Neuronal stem cell (in vitro differentiated cells): ENCODE measurements around the gene CFHR4.
"Not testable (repeated sequence)": the region's sequence is repeated elsewhere in the genome, so short reads cannot be mapped to it uniquely, and the experiment has no call there.

Experiments used
- DNase-seq: peaks from one replicate; pipeline ENCODE4 v3.0.0-alpha.2; 2013; ENCODE audit warnings: low spot score
- H2AFZ ChIP-seq: one replicate; pipeline ENCODE4 v1.6.1; 2013; ENCODE audit warnings: mild to moderate bottlenecking, low read length, inconsistent platforms
- H2AK5ac ChIP-seq: 2 replicates; pipeline ENCODE4 v1.6.1; 2013; ENCODE audit warnings: low read depth, mild to moderate bottlenecking, inconsistent platforms, low read length, moderate library complexity, mixed read lengths
- H2BK120ac ChIP-seq: 2 replicates; pipeline ENCODE4 v1.6.1; 2013; ENCODE audit warnings: low read depth, mild to moderate bottlenecking, inconsistent platforms, low read length, moderate library complexity, mixed read lengths
- H2BK12ac ChIP-seq: one replicate; pipeline ENCODE4 v1.6.1; 2013; ENCODE audit warnings: low read length, inconsistent platforms
- H2BK15ac ChIP-seq: 2 replicates; pipeline ENCODE4 v1.6.1; 2013; ENCODE audit warnings: mild to moderate bottlenecking, low read length, inconsistent platforms, mixed read lengths
- H2BK5ac ChIP-seq: one replicate; pipeline ENCODE4 v1.6.1; 2013; ENCODE audit warnings: inconsistent platforms, mild to moderate bottlenecking, low read length, moderate library complexity
- H3K14ac ChIP-seq: one replicate; pipeline ENCODE4 v1.6.1; 2013; ENCODE audit warnings: low read length, inconsistent platforms
- H3K18ac ChIP-seq: 2 replicates; pipeline ENCODE4 v1.6.1; 2013; ENCODE audit warnings: low read length, inconsistent platforms
- H3K23ac ChIP-seq: 2 replicates; pipeline ENCODE4 v1.6.1; 2013; ENCODE audit warnings: low read depth, mild to moderate bottlenecking, mixed read lengths, low read length, inconsistent platforms; ENCODE audit not compliant: poor library complexity
- H3K27ac ChIP-seq: replicated peaks from 3 replicates; pipeline ENCODE4 v1.5.1; 2013; ENCODE audit warnings: low read length, inconsistent platforms
- H3K27me3 ChIP-seq, 3 experiments: 2 replicates each; pipeline ENCODE4 v1.6.1; 2013; ENCODE audit warnings: low read length in 3 of 3, mild to moderate bottlenecking in 2 of 3, inconsistent platforms in 1 of 3, low read depth in 1 of 3, mixed read lengths in 1 of 3, moderate library complexity in 1 of 3; ENCODE audit not compliant: control insufficient read depth in 3 of 3, insufficient read depth in 3 of 3
- H3K36me3 ChIP-seq, 2 donors: replicated peaks in 1 of 2; 2 replicates each; pipeline ENCODE4 v1.6.1; 2013; ENCODE audit warnings: low read length in 2 of 2; ENCODE audit not compliant: control insufficient read depth in 2 of 2, insufficient read depth in 2 of 2
- H3K4ac ChIP-seq: 2 replicates; pipeline ENCODE4 v1.6.1; 2013; ENCODE audit warnings: inconsistent platforms, mild to moderate bottlenecking, low read length, moderate library complexity
- H3K4me1 ChIP-seq, 2 donors: 1 replicate in 1 of 2; 2 replicates in 1 of 2; pipeline ENCODE4 v1.6.1; 2013; ENCODE audit warnings: low read length in 2 of 2, low read depth in 1 of 2; ENCODE audit not compliant: control insufficient read depth in 2 of 2, insufficient read depth in 1 of 2
- H3K4me2 ChIP-seq: one replicate; pipeline ENCODE4 v1.6.1; 2013; ENCODE audit warnings: mild to moderate bottlenecking, low read length, inconsistent platforms; ENCODE audit not compliant: insufficient read depth, poor library complexity, severe bottlenecking
- H3K4me3 ChIP-seq, 2 donors: 2 replicates each; pipeline ENCODE4 v1.5.1; 2013; ENCODE audit warnings: low read length in 2 of 2, mild to moderate bottlenecking in 2 of 2, inconsistent platforms in 1 of 2, moderate library complexity in 1 of 2
- H3K79me1 ChIP-seq: one replicate; pipeline ENCODE4 v1.6.1; 2013; ENCODE audit warnings: low read depth, mild to moderate bottlenecking, inconsistent platforms, low read length, moderate library complexity
- H3K9ac ChIP-seq: one replicate; pipeline ENCODE4 v1.6.1; 2013; ENCODE audit warnings: mild to moderate bottlenecking, low read depth, low read length, inconsistent platforms; ENCODE audit not compliant: poor library complexity
- H3K9me3 ChIP-seq, 2 donors: replicated peaks in 1 of 2; 2 replicates each; pipeline versions ENCODE3 to v1.6.1; 2013; ENCODE audit warnings: low read length in 2 of 2, mild to moderate bottlenecking in 2 of 2, inconsistent platforms in 1 of 2, low read depth in 1 of 2, mixed read lengths in 1 of 2, moderate library complexity in 1 of 2; ENCODE audit not compliant: control insufficient read depth in 2 of 2, insufficient read depth in 1 of 2
- H4K8ac ChIP-seq: one replicate; pipeline ENCODE4 v1.6.1; 2013; ENCODE audit warnings: low read depth, mild to moderate bottlenecking, inconsistent platforms, low read length, moderate library complexity
- H4K91ac ChIP-seq: one replicate; pipeline ENCODE4 v1.6.1; 2013; ENCODE audit warnings: low read length, low read depth, mild to moderate bottlenecking, inconsistent platforms; ENCODE audit not compliant: poor library complexity
- WGBS, 2 donors: extraction: QIAGEN DNeasy Blood & Tissue Kit; methylation state at CpG; one replicate each; pipeline ENCODE4 v1.1.7; 2013; ENCODE audit warnings: missing lambda C conversion rate in 2 of 2, mixed read lengths in 1 of 2; ENCODE audit not compliant: insufficient read length in 2 of 2, insufficient replicate concordance in 1 of 2; ENCODE audit errors: extremely low coverage in 2 of 2; 5-methylcytosine and 5-hydroxymethylcytosine counted together

CFHR4 gene

DNA sequence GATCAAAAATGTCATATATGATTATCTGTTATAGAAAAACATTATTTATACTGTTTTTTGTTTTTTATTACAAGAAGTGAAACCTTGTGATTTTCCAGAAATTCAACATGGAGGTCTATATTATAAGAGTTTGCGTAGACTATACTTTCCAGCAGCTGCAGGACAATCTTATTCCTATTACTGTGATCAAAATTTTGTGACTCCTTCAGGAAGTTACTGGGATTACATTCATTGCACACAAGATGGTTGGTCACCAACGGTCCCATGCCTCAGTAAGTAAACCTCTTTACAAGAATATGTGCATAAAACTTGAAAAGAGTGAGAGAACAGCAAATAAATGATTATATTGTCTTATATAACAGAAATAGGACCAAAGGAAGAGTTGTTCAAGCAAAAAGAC lies 14.5 kb downstream of the CFHR4 start:
- Histone ChIP-seq H2BK120ac (no peak overlapping the region), H3K18ac (no peak overlapping the region), H3K14ac (no peak overlapping the region), H3K79me1 (no peaks in the 10 kb centered on the region), H2AFZ (no peak overlapping the region), H3K27ac (no peak overlapping the region), H3K4ac (no peak overlapping the region), H3K9me3 (no peaks in the 10 kb centered on the region), H3K4me1 (no peaks in the 10 kb centered on the region), H3K9ac (no peak overlapping the region), H2BK12ac (no peak overlapping the region), H3K23ac (no peak overlapping the region), H3K27me3 (no peaks in the 10 kb centered on the region), H3K4me3 (no peak overlapping the region), H2AK5ac (no peak overlapping the region), H4K91ac (no peak overlapping the region), H2BK15ac (no peak overlapping the region), H3K4me2 (no peak overlapping the region), H2BK5ac (no peak overlapping the region), H4K8ac (no peak overlapping the region), H3K36me3 (no peaks in the 10 kb centered on the region)
- no CpG with 5 or more reads among the region's 2 CpGs for WGBS, 2 donors
- no peak for DNase-seq

DNA sequence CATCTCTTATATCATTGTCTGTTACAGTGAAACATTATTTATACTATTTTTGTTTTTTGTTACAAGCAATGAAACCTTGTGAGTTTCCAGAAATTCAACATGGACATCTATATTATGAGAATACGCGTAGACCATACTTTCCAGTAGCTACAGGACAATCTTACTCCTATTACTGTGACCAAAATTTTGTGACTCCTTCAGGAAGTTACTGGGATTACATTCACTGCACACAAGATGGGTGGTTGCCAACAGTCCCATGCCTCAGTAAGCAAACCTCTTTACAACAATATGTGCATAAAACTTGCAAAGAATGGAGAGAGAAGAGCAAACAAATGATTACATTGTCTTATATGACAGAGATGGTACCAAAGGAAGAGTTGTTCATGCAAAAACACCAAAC lies 22.4 kb downstream of the CFHR4 start:
- Histone ChIP-seq H2BK5ac (no peak overlapping the region), H4K8ac (no peak overlapping the region), H3K14ac (no peak overlapping the region), H3K27ac (no peak overlapping the region), H3K9ac (no peak overlapping the region), H2BK120ac (no peak overlapping the region), H3K4ac (no peak overlapping the region), H3K36me3 (no peaks in the 10 kb centered on the region), H3K9me3 (no peaks in the 10 kb centered on the region), H3K27me3 (no peaks in the 10 kb centered on the region), H4K91ac (no peak overlapping the region), H2BK12ac (no peak overlapping the region), H3K18ac (no peak overlapping the region), H3K4me3 (no peak overlapping the region), H3K79me1 (no peaks in the 10 kb centered on the region), H2AK5ac (no peak overlapping the region), H3K4me1 (no peaks in the 10 kb centered on the region), H2BK15ac (no peak overlapping the region), H3K4me2 (no peak overlapping the region), H3K23ac (no peak overlapping the region), H2AFZ (no peak overlapping the region)
- no CpG with 5 or more reads among the region's 2 CpGs for WGBS, 2 donors
- no peak for DNase-seq

- H4K8ac ChIP-seq, H2BK5ac ChIP-seq, H2BK12ac ChIP-seq, H2BK120ac ChIP-seq, H3K4me2 ChIP-seq, H2AFZ ChIP-seq, DNase-seq, H3K36me3 ChIP-seq, H3K23ac ChIP-seq, H4K91ac ChIP-seq, H3K9ac ChIP-seq, H3K9me3 ChIP-seq, H3K14ac ChIP-seq, H2AK5ac ChIP-seq, H2BK15ac ChIP-seq, H3K27ac ChIP-seq, H3K27me3 ChIP-seq, H3K79me1 ChIP-seq, H3K4me1 ChIP-seq, H3K4ac ChIP-seq, H3K18ac ChIP-seq, H3K4me3 ChIP-seq: not testable (repeated sequence)
- no CpG with 5 or more reads among the region's 5 CpGs for WGBS, 2 donors
Observed at GRCh38 chr1:196912283-196912682, 24.4 kb downstream of the CFHR4 start.

GRCh38 chr1:196926839-196927238 lies 39.0 kb downstream of the CFHR4 start:
- not testable (repeated sequence) for H3K14ac ChIP-seq, H3K4ac ChIP-seq, H3K79me1 ChIP-seq, H3K4me3 ChIP-seq, H2AK5ac ChIP-seq, H3K4me1 ChIP-seq, H3K27ac ChIP-seq, H4K91ac ChIP-seq, H2BK120ac ChIP-seq, H4K8ac ChIP-seq, H3K9ac ChIP-seq, H3K23ac ChIP-seq, H2BK12ac ChIP-seq, H3K36me3 ChIP-seq, H3K9me3 ChIP-seq, DNase-seq, H3K4me2 ChIP-seq, H2BK15ac ChIP-seq, H2AFZ ChIP-seq, H3K27me3 ChIP-seq, H3K18ac ChIP-seq, H2BK5ac ChIP-seq
- no CpG with 5 or more reads among the region's 1 CpG for WGBS, 2 donors
